Heart right ventricle (tissue), 16 donors: ENCODE measurements around the gene DEAF1. TPM values are rescaled to one million over a fixed set of nuclear protein-coding genes. Genes with fewer than 3 reads are reported as not detected.
"Not testable (repeated sequence)": the region's sequence is repeated elsewhere in the genome, so short reads cannot be mapped to it uniquely, and the experiment has no call there.

Source experiments
- ATAC-seq, 8 donors: fragments of 200-7000 bp; cut with Tn5 transposase; one replicate each; pipeline ENCODE4 v1.9.1; 2020; ENCODE audit warnings: mild to moderate bottlenecking in 8 of 8, moderate library complexity in 8 of 8, moderate number of reproducible peaks in 1 of 8
- DNase-seq, 2 donors: peaks; one replicate each; pipeline ENCODE4 v3.0.0-alpha.2; 2020
- H3K27ac ChIP-seq, 10 donors: fragments of 200-600 bp; sonication (generic) in 2 of 10; one replicate each; pipeline versions ENCODE4 v1.5.0 to v1.8.0; 2020 to 2022; ENCODE audit warnings: mild to moderate bottlenecking in 3 of 10
- H3K27me3 ChIP-seq, 7 donors: fragments of 200-600 bp; one replicate each; pipeline ENCODE4 v1.8.0; 2021 to 2022; ENCODE audit warnings: mild to moderate bottlenecking in 2 of 7
- H3K36me3 ChIP-seq, 9 donors: fragments of 200-600 bp; sonication (generic) in 1 of 9; one replicate each; pipeline versions ENCODE4 v1.5.0 to v1.8.0; 2020 to 2022; ENCODE audit warnings: mild to moderate bottlenecking in 2 of 9
- H3K4me1 ChIP-seq, 9 donors: fragments of 200-600 bp; sonication (generic) in 1 of 9; one replicate each; pipeline versions ENCODE4 v1.5.0 to v1.8.0; 2020 to 2022; ENCODE audit warnings: mild to moderate bottlenecking in 4 of 9
- H3K4me3 ChIP-seq, 10 donors: fragments of 200-600 bp; sonication (generic) in 2 of 10; one replicate each; pipeline versions ENCODE4 v1.5.0 to v1.8.0; 2020 to 2022; ENCODE audit warnings: mild to moderate bottlenecking in 7 of 10, moderate library complexity in 2 of 10
- H3K9me3 ChIP-seq, 11 donors: fragments of 200-600 bp in 10 of 11; sonication (generic) in 2 of 11; one replicate each; pipeline versions ENCODE4 v1.5.0 to v1.8.0; 2013 to 2022; ENCODE audit warnings: mild to moderate bottlenecking in 2 of 11, control low read depth in 1 of 11, moderate library complexity in 1 of 11
- CTCF ChIP-seq, 9 donors: fragments of 200-600 bp; sonication (generic) in 2 of 9; IDR thresholded peaks; one replicate each; pipeline versions ENCODE4 v1.5.0 to v1.8.0; 2021 to 2022; ENCODE audit warnings: antibody characterized with exemption in 9 of 9, mild to moderate bottlenecking in 5 of 9, moderate library complexity in 1 of 9
- WGBS, 2 donors: extraction: QIAGEN DNeasy Blood & Tissue Kit; methylation state at CpG; one replicate each; pipeline ENCODE4 v1.1.7; 2013; ENCODE audit warnings: inconsistent platforms in 1 of 2; 5-methylcytosine and 5-hydroxymethylcytosine counted together
- intact Hi-C, 10 donors: fragments of 100-400 bp; cut with DNase I; formaldehyde crosslinking; loops; one replicate each; pipeline versions ENCODE4 v1.11.1 to v1.14.2; 2022
- polyA plus RNA-seq, 2 donors: library from polyadenylated mRNA; stranded (reverse); fragments of 200-250 nt; gene quantifications; one replicate each; pipeline ENCODE4 v1.2.3, GENCODE V29; 2013
- total RNA-seq, 10 donors: library from RNA; stranded (reverse); fragmentation: NEBNext Ultra II Directional in 3 of 10; extraction: Animal tissue kit (Norgen Biotek cat#: 25700) in 3 of 10; gene quantifications; one replicate each; pipeline versions ENCODE4 v1.2.1 to v1.2.4, GENCODE V29; 2021 to 2023
- donor health status: Arrhythmogenic right ventricular cardiomyopathy.
- donor health status: ischemic (EF 13 %, LVEDD 7.1; RV severe dilation, severe dysfunction).
- donor health status: healthy with polysubstance abuse.
- donor health status: DM: no; HTN: yes; CAD: no.
- donor health status: DM: no; HTN: no; CAD: no.
- donor health status: ischemic (EF 25% LVEDD 6.9; RV normal size, moderate dysfunction).
- donor health status: ischemic (EF 25% LVEDD 5.7; RV mildly dilated, moderate dysfunction).
- donor health status: healthy.
- donor health status: DM: yes; HTN: yes; CAD: no.
- donor health status: Ischemic cardiomyopathy.
- donor health status: ischemic (EF 35%, LVEDD 5.7; RV mildly dilated, moderate dysfunction).
- donor health status: nonischemic (EF 11% LVEDD 7.7; RV severe dilation, severe dysfunction).
- donor health status: DM: yes; HTN: yes; CAD: no.
- donor health status: PGD.
- donor health status: ischemic (EF 29% LVEDD 5.4; RV normal size, mild dysfunction).
- donor health status: nonischemic (EF 23%, LVEDD 6.1; RV moderate dilation, normal function).

DEAF1 gene
- total and polyA plus RNA-seq, 12 donors = 11.0 to 39.9 (median 17.0) TPM

DNA sequence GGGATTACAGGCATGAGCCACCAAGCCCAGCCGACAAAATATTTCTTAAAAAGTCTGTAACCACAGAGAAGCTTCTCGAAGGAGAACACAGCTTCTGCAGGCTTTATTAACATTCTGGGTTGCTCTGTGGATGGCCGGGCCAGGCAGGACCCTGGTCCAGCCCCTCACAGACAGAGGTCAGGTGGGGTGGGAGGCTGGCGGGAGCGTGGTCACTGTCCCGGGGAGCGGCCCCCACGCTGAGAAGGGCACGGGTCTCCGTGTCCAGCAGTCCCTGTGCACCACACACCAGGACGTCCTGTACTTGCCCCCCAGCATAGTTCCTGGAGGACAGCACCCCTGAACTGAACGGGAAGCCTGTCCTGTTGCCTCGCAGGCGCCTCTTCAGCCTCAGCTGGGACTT is 38.6 kb downstream of the DEAF1 start:
- DNase-seq (no peak), ATAC-seq (no peak)
- TF ChIP-seq CTCF (IDR thresholded peaks at IDR 0.05) = no peak
- Histone ChIP-seq H3K9me3 (no peaks in the 10 kb centered on the region), H3K27ac (no peak overlapping the region), H3K4me3 (no peak overlapping the region), H3K27me3 (no peaks in the 10 kb centered on the region), H3K4me1 (peaks cover 0 to 6% (median 0%) of the 10 kb centered on the region in 9 donors), H3K36me3 (peaks cover 0 to 83% (median 0%) of the 10 kb centered on the region in 9 donors)
- WGBS, 2 donors = 89 to 94% methylated on average over 14 of the region's 14 CpGs
- intact Hi-C loops = no loop called here

GRCh38 chr11:655036-655726 is 39.8 kb downstream of the DEAF1 start:
- no peak for TF ChIP-seq CTCF (IDR thresholded peaks at IDR 0.05)
- ATAC-seq (no peak), DNase-seq (no peak)
- 93 to 94% methylated on average over 30 of the region's 30 CpGs for WGBS, 2 donors
- Histone ChIP-seq H3K9me3 (no peaks in the 10 kb centered on the region), H3K4me3 (no peak overlapping the region), H3K4me1 (no peaks in the 10 kb centered on the region), H3K36me3 (peaks cover 0 to 85% (median 0%) of the 10 kb centered on the region in 9 donors), H3K27me3 (no peaks in the 10 kb centered on the region), H3K27ac (no peak overlapping the region)
- intact Hi-C loops = no loop called here

GRCh38 chr11:654444-654843 is 40.6 kb downstream of the DEAF1 start:
- H3K36me3 ChIP-seq = peaks cover 0 to 85% (median 0%) of the 10 kb centered on the region in 9 donors
- WGBS, 2 donors = 89 to 96% methylated on average over 12 of the region's 12 CpGs
- H3K27ac ChIP-seq, DNase-seq, H3K27me3 ChIP-seq, H3K9me3 ChIP-seq, intact Hi-C loops, H3K4me1 ChIP-seq, ATAC-seq, H3K4me3 ChIP-seq: not testable (repeated sequence)

DNA sequence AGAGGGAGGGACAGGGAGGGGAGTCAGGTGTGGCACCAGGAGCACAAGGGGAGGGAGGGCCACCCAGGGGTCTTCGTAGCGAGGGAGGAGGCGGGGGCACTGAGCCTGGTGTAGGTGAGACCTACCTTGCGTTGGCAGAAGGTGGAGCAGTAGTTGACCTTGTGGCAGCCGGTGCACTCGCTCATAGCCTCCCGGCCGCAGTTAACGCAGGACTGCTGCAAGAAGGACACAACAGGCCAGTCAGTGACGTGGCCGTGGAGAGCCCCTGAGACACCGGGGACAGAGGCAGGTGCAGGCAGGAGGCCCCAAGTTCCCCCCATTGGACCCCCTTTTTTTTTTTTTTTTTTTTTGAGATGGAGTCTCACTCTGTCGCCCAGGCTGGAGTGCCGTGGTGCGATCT is 41.2 kb downstream of the DEAF1 start:
- DNase-seq = no peak
- H3K4me3 ChIP-seq = no peak overlapping the region
- 88 to 93% methylated on average over 15 of the region's 15 CpGs for WGBS, 2 donors
- TF ChIP-seq CTCF (IDR thresholded peaks at IDR 0.05) = no peak
- no peaks in the 10 kb centered on the region for H3K27me3 ChIP-seq
- ATAC-seq = no peak
- no peaks in the 10 kb centered on the region for H3K4me1 ChIP-seq
- no peaks in the 10 kb centered on the region for H3K9me3 ChIP-seq
- peaks cover 0 to 83% (median 0%) of the 10 kb centered on the region in 9 donors for H3K36me3 ChIP-seq
- no peak overlapping the region for H3K27ac ChIP-seq
- intact Hi-C loops = no loop called here

GRCh38 chr11:653136-653535 is 41.9 kb downstream of the DEAF1 start:
- WGBS, 2 donors = 90 to 93% methylated on average over 14 of the region's 14 CpGs
- not testable (repeated sequence) for ATAC-seq, DNase-seq

More at GRCh38 chr11:653136-653535, 41.9 kb downstream of the DEAF1 start:
- H3K9me3 ChIP-seq, H3K4me1 ChIP-seq, H3K27ac ChIP-seq, H3K4me3 ChIP-seq, H3K27me3 ChIP-seq, intact Hi-C loops: not testable (repeated sequence)
- peaks cover 0 to 83% (median 0%) of the 10 kb centered on the region in 9 donors for H3K36me3 ChIP-seq
